WTC11 (cell line): ENCODE data around the gene IYD.

Experiments used
- ETV6 ChIP-seq: sonication (generic); formaldehyde crosslinking; IDR thresholded peaks from 2 replicates; pipeline ENCODE4 v1.8.1; 2022; ENCODE audit warnings: mild to moderate bottlenecking, missing genetic modification reagents
- HMGA2 ChIP-seq: fragments of 250-450 bp; sonication (Bioruptor Pico); IDR thresholded peaks from 2 replicates; pipeline ENCODE4 v1.4.0; 2021; ENCODE audit warnings: mild to moderate bottlenecking, moderate library complexity
- JUN ChIP-seq: sonication (generic); formaldehyde crosslinking; IDR thresholded peaks from 2 replicates; pipeline ENCODE4 v1.8.0; 2023; ENCODE audit warnings: mild to moderate bottlenecking, missing genetic modification reagents
- OVOL2 ChIP-seq: fragments of 250-450 bp; sonication (Bioruptor Pico); IDR thresholded peaks from 2 replicates; pipeline ENCODE4 v1.9.0; 2021; ENCODE audit warnings: mild to moderate bottlenecking, borderline replicate concordance
- ZNF121 ChIP-seq: sonication (generic); formaldehyde crosslinking; IDR thresholded peaks from 2 replicates; pipeline ENCODE4 v1.8.0; 2023; ENCODE audit warnings: missing genetic modification reagents
- TF ChIP-seq, protein P1 (sequence below): sonication (generic); formaldehyde crosslinking; IDR thresholded peaks from 2 replicates; pipeline ENCODE4 v1.8.1; 2023; ENCODE audit warnings: mild to moderate bottlenecking, missing genetic modification reagents, moderate library complexity
- TF ChIP-seq, protein P2 (sequence below): fragments of 200-600 bp; IDR thresholded peaks from 2 replicates; pipeline ENCODE4 v1.8.0; 2022; ENCODE audit warnings: antibody characterized with exemption
- TF ChIP-seq, protein P3 (sequence below): fragments of 250-450 bp; sonication (Bioruptor Pico); conservative IDR thresholded peaks from 2 replicates; pipeline ENCODE4 v1.9.0; 2021; ENCODE audit warnings: mild to moderate bottlenecking
- TF ChIP-seq, protein P4 (sequence below): sonication (generic); formaldehyde crosslinking; IDR thresholded peaks from 2 replicates; pipeline ENCODE4 v1.8.0; 2022; ENCODE audit warnings: mild to moderate bottlenecking, missing genetic modification reagents

DNA sequence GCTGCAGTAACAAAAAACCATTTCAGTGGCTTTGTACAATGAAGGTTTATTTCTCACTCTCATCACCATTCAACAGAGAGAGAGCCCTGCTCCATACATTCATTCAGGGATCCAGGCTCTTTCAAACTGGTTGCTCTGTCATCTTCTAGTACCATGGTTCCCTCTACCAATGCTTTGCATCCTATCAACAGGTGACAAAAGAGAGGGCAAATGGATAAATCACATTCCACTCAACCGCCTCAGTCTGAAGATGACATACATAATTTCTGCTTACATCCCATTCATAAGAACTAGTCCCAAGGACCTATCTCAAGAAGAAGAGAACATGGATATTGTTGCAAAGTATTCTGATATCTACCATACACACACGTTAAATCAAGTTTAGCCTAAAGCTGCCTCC lies 51.6 kb downstream of the IYD start:
- TF ChIP-seq, protein P1, sequence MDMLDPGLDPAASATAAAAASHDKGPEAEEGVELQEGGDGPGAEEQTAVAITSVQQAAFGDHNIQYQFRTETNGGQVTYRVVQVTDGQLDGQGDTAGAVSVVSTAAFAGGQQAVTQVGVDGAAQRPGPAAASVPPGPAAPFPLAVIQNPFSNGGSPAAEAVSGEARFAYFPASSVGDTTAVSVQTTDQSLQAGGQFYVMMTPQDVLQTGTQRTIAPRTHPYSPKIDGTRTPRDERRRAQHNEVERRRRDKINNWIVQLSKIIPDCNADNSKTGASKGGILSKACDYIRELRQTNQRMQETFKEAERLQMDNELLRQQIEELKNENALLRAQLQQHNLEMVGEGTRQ (CRISPR knock-in tag): no peak
- TF ChIP-seq, protein P2, sequence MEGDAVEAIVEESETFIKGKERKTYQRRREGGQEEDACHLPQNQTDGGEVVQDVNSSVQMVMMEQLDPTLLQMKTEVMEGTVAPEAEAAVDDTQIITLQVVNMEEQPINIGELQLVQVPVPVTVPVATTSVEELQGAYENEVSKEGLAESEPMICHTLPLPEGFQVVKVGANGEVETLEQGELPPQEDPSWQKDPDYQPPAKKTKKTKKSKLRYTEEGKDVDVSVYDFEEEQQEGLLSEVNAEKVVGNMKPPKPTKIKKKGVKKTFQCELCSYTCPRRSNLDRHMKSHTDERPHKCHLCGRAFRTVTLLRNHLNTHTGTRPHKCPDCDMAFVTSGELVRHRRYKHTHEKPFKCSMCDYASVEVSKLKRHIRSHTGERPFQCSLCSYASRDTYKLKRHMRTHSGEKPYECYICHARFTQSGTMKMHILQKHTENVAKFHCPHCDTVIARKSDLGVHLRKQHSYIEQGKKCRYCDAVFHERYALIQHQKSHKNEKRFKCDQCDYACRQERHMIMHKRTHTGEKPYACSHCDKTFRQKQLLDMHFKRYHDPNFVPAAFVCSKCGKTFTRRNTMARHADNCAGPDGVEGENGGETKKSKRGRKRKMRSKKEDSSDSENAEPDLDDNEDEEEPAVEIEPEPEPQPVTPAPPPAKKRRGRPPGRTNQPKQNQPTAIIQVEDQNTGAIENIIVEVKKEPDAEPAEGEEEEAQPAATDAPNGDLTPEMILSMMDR: no peak
- no peak for TF ChIP-seq ZNF121 (CRISPR knock-in tag)
- no peak for TF ChIP-seq OVOL2
- no peak for TF ChIP-seq HMGA2 (CRISPR knock-in tag)
- TF ChIP-seq, protein P3, sequence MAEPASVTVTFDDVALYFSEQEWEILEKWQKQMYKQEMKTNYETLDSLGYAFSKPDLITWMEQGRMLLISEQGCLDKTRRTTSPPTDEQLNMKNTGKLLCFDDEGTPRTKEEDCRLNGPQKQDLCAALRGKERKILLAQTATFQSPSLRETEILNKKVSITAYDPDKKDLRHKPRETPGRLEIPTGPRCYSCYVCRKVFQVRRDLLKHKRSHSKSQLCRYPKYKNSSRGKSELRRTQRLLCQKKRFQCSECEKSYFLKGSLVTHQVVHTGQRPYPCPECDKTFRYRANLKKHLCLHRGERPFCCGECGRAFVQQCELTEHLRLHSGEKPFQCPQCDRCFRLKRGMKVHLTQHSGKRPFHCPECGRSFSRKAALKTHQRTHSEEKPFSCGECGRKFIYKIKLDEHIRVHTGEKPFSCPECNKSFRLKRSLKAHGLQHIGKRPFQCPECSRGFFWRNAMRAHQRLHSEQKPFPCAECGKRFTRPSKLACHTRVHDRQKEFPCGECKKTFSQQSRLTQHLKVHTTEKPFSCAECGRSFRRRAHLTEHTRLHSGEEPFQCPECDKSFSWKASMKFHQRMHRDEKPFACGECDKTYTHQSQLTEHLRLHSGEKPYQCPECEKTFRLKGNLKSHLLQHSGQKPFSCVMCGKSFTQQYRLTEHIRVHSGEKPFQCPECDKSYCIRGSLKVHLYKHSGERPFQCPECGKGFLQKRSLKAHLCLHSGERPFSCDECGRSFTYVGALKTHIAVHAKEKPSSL (CRISPR knock-in tag): no peak
- TF ChIP-seq, protein P4, sequence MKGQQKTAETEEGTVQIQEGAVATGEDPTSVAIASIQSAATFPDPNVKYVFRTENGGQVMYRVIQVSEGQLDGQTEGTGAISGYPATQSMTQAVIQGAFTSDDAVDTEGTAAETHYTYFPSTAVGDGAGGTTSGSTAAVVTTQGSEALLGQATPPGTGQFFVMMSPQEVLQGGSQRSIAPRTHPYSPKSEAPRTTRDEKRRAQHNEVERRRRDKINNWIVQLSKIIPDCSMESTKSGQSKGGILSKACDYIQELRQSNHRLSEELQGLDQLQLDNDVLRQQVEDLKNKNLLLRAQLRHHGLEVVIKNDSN: no peak
- TF ChIP-seq ETV6 (CRISPR knock-in tag): no peak
- TF ChIP-seq JUN (CRISPR knock-in tag): no peak
